Stimulated activated CD8-positive, alpha-beta memory T cell treated with anti-CD3 and anti-CD28 coated beads, Interleukin-4, amount 100 ng/mL, for 48 hours (primary cell): ENCODE results near the gene ERC1.
"Not testable (repeated sequence)": the region's sequence is repeated elsewhere in the genome, so short reads cannot be mapped to it uniquely, and the experiment has no call there.

Source experiments
- DNase-seq: peaks from one replicate; pipeline ENCODE4 v3.0.0-alpha.2; 2020

The ERC1 gene

GRCh38 chr12:1083151-1083888 lies 92.3 kb downstream of the ERC1 start:
- DNase-seq = no peak

- DNase-seq = no peak
Observed at GRCh38 chr12:1083889-1084262, 92.9 kb downstream of the ERC1 start.

GRCh38 chr12:1091350-1091749 lies 100.3 kb downstream of the ERC1 start:
- no peak for DNase-seq

- no peak for DNase-seq
Observed at GRCh38 chr12:1093166-1093751, 102.2 kb downstream of the ERC1 start.

- DNase-seq = no peak
Observed at GRCh38 chr12:1094714-1095113, 103.7 kb downstream of the ERC1 start.

- DNase-seq = peak; percentile 51
Observed at GRCh38 chr12:1099158-1099557, 108.1 kb downstream of the ERC1 start.

GRCh38 chr12:1099618-1100017 lies 108.6 kb downstream of the ERC1 start:
- DNase-seq = not testable (repeated sequence)

GRCh38 chr12:1102115-1102514 lies 111.1 kb downstream of the ERC1 start:
- DNase-seq = no peak

GRCh38 chr12:1102791-1103450 lies 111.9 kb downstream of the ERC1 start:
- no peak for DNase-seq

- no peak for DNase-seq
Observed at GRCh38 chr12:1103632-1104031, 112.6 kb downstream of the ERC1 start.

GRCh38 chr12:1104088-1104800 lies 113.2 kb downstream of the ERC1 start:
- no peak for DNase-seq

GRCh38 chr12:1107669-1108068 lies 116.6 kb downstream of the ERC1 start:
- DNase-seq = no peak

- no peak for DNase-seq
Observed at GRCh38 chr12:1108276-1108675, 117.3 kb downstream of the ERC1 start.

GRCh38 chr12:1115484-1116231 lies 124.6 kb downstream of the ERC1 start:
- DNase-seq = no peak

GRCh38 chr12:1117371-1117770 lies 126.3 kb downstream of the ERC1 start:
- DNase-seq = no peak

- DNase-seq = peak; percentile 79
Observed at GRCh38 chr12:1117970-1118563, 127.0 kb downstream of the ERC1 start.

GRCh38 chr12:1122786-1123185 lies 131.8 kb downstream of the ERC1 start:
- peak; percentile 32 for DNase-seq

- no peak for DNase-seq
Observed at GRCh38 chr12:1126091-1126490, 135.1 kb downstream of the ERC1 start.

- no peak for DNase-seq
Observed at GRCh38 chr12:1127021-1127420, 136.0 kb downstream of the ERC1 start.

- no peak for DNase-seq
Observed at GRCh38 chr12:1130164-1130563, 139.1 kb downstream of the ERC1 start.

- DNase-seq = no peak
Observed at GRCh38 chr12:1130571-1130970, 139.5 kb downstream of the ERC1 start.

GRCh38 chr12:1131811-1132224 lies 140.8 kb downstream of the ERC1 start:
- no peak for DNase-seq
